Activated effector memory CD4-positive, alpha-beta T cell treated with Interleukin-2 at 50 U/mL for 16 hours (primary cell): Measurements from ENCODE around the gene QPRT.
"Not testable (repeated sequence)": the region's sequence is repeated elsewhere in the genome, so short reads cannot be mapped to it uniquely, and the experiment has no call there.

ENCODE experiments used
- DNase-seq: peaks from one replicate; pipeline ENCODE4 v3.0.0-alpha.2; 2020

QPRT gene

DNA sequence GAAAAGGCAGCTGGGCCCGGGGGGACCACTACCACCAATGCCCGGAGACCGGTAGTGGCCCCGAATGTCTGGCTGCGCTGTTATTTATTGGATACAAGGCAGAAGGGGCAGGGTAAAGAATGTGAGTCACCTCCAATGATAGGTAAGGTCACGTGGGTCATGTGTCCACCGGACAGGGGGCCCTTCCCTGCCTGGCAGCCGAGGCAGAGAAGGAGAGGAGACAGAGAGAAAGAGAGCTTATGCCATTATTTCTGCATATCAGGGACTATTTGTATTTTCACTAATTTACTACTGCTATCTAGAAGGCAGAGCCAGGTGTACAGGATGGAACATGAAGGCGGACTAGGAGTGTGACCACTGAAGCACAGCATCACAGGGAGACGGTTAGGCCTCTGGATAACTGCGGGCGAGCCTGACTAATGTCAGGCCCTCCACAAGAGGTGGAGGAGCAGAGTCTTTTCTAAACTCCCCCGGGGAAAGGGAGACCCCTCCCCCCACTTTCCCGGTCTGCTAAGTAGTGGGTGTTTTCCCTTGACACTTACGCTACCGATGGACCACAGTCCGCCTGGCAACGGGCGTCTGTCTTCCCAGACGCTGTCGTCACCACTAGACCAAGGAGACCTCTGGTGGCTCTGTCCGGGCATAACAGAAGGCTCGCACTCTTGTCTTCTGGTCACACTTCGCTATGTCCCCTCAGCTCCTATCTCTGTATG, 42.3 kb downstream of the QPRT start:
- not testable (repeated sequence) for DNase-seq

- no peak for DNase-seq
These were observed 47.9 kb downstream of the QPRT start for GRCh38 chr16:29726845-29727377.

DNA sequence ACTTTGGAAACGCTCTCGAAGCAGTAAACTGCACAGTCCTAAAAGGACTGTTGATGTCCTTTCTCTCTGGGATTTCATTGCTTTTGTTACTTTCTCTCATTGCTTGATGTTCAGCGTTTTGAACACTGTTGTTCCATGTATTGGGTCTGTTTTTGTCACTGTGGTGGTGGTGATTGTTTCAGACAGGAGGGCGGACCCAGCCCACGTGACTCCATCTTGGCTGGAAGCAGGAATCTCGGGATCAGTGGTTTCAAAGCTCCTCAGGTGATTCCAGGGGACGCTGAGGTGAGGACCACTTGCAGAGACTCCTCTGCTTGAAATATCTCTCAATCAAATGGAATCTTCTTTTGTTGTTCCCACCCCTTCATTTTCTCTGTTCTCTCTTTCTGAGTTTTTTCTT, 48.5 kb downstream of the QPRT start:
- DNase-seq = no peak

DNA sequence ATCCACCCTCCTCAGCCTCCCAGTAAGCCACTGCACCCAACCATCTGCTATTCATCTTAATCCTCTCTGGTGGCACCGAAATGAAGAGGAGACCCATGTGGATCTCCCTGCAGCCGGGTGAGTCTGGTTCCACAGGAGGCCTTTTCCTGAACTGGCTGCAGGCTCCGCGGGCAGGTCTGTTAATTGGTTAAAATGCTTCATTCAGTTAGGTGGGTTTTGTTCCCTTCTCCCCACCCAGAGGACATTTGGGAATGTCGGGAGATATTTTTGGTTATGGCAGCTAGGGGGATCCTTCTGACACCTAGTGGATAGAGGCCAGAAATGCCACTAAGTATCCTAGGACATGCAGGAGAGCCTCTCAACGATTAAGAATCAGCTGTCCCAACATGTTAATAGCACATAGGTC, 50.1 kb downstream of the QPRT start:
- no peak for DNase-seq

- no peak for DNase-seq
These were observed 51.7 kb downstream of the QPRT start for GRCh38 chr16:29730649-29731048.

DNA sequence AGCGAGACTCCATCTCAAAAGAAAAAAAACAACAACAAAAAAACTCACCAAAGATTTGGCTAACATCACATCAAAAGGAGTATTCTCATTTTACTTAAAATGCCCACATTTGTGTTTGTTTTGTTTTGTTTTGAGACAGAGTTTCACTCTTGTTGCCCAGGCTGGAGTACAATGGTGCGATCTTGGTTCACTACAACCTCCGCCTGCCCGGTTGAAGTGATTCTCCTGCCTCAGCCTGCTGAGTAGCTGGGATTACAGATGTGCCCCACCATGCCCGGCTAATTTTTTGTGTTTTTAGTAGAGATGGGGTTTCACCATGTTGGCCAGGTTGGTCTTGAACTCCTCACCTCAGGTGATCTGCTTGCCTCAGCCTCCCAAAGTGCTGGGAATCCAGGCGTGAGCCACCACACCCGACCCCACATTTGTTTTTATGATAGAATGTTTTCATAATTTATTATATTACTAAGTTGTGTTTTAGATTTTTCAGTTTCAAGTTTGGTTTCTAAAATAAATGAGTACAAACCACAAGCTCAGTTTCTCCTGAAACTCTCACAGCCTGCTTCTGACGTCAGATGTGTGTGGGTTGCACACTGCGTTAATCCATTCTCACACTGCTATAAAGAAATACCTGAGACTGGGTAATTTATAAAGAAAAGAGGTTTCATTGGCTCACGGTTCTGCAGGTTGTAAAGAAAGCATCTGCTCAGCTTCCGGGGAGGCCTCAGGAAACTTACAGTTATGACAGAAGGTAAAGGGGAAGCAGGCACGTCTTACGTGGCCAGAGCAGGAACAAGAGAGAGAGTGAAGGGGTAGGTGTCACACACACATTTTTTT, 53.0 kb downstream of the QPRT start:
- not testable (repeated sequence) for DNase-seq

DNA sequence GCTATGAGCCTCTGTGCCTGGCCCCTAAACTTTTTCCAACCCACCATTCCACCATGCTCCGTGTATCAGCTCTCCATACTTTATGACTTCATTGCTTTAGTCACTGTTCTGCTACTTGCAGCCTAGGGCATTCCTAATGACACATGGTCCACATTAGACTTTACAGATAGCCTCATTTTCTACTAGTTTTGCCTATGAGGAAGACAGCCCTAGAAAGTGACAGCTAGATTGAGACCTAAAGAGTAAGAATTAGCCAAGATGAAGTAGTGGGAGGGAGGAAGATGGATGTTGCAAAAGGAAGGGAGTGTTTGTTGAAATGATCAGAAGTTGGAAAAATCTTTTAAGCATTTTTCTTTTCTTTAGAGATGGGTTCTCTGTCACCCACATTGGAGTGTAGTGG, 55.8 kb downstream of the QPRT start:
- no peak for DNase-seq

- no peak for DNase-seq
These were observed 57.1 kb downstream of the QPRT start for GRCh38 chr16:29736112-29736511.

DNA sequence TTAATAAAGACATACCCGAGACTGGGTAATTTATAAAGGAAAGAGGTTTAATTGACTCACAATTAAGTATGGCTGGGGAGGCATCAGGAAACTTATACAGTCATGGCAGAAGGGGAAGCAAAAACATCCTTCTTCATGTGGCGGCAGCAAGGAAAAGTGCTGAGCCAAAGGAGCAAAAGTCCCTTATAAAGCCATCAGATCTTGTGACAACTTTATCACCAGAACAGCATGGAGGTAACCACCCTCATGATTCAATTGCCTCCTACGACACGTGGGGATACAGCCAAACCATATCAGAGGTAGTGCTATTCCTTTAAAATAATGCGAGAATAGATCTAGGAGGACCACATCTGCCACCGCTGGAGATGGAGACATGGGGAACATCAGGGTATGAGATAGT, 57.8 kb downstream of the QPRT start:
- no peak for DNase-seq

GRCh38 chr16:29737713-29738112, 58.7 kb downstream of the QPRT start:
- DNase-seq = no peak

GRCh38 chr16:29738514-29738913, 59.5 kb downstream of the QPRT start:
- DNase-seq = peak; percentile 32

- not testable (repeated sequence) for DNase-seq
These were observed 61.1 kb downstream of the QPRT start for GRCh38 chr16:29739927-29740629.

- not testable (repeated sequence) for DNase-seq
These were observed 61.6 kb downstream of the QPRT start for GRCh38 chr16:29740630-29741015.

DNA sequence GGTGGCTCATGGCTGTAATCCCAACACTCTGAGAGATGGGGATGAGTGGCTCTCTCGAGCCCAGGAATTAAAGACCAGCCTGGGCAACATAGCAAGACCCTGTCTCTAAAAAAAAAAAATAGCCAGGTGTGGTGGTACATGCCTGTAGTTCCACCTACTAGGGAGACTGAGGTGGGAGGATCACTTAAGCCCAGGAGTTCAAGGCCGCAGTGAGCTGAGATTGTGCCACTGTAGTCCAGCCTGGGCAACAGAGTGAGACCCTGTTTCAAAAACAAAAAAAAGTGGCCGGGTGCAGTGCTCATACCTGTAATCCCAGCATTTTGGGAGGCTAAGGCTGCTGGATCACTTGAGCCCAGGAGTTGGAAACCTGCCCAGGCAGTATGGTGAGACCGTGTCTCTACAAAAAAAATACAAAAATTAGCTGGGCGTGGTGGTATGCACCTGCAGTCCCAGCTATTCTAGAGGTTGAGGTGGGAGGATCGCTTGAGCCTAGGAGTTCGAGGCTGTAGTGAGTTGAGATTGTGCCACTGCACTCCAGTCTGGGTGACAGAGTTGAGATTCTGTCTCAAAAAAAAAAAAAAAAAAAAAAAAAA, 63.8 kb downstream of the QPRT start:
- DNase-seq = no peak

- DNase-seq = no peak
These were observed 64.5 kb downstream of the QPRT start for GRCh38 chr16:29743475-29743826.

DNA sequence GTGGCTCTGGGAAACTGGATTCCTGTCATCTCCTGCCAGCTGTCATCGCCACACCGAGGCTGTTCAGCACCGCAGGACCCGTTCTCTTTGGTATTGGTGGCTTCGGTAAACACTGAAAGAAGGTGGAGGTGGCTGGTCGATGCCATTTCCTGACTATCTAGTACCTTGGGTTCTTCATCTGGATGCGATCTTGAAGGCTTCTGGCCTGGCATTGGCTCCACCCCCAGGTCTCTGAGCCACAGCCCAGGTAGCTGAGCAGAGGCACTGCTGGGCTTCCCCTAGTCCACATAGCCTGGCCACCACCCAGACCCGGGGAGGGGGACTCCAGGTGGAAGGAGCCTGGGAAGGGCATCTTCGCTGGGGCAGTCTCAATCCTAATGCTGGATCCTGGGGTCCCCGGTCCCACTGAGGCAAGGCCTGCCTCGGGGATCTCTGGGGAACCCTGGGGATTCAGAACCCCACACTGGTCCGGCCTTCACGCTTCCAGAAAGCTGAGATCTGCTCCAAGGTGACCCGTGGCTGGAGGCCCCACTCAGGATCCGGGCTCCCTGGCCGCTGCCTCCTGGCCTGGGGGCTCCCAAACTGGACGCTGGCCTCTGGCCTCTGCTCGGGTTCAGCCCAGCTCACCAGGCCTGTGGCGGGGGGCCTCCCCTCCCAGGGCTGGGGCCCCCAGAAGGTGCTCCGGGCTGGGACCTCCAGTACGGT, 65.0 kb downstream of the QPRT start:
- DNase-seq = peak; percentile 26

DNA sequence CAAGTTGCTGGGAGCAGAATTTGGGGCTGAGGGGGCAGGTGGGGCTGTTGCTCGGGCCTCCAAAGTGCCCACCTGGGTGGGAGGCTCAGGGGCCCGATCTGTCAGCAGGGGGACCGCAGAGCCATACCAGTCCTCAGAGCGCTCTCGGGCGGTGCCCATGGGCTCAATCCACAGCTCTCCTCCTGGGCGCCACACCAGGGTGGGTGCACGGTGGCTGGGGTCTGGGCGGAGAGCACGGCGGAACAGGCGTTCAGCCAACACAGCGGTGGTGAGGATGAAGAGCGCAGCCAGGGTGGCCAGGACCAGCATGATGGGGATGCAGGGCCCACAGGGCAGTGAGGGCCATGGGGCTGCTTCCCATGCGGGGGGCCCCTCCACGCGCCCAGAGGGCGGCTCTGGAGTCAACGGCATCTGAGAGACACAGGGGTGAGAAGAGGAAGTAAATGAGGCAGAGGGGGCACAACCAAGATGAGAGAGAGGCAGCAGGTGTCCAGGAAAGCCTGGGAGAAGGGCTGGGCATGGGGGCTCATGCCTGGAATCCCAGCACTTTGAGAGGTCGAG, 65.6 kb downstream of the QPRT start:
- no peak for DNase-seq

- peak; percentile 46 for DNase-seq
These were observed 66.3 kb downstream of the QPRT start for GRCh38 chr16:29745121-29745852.

DNA sequence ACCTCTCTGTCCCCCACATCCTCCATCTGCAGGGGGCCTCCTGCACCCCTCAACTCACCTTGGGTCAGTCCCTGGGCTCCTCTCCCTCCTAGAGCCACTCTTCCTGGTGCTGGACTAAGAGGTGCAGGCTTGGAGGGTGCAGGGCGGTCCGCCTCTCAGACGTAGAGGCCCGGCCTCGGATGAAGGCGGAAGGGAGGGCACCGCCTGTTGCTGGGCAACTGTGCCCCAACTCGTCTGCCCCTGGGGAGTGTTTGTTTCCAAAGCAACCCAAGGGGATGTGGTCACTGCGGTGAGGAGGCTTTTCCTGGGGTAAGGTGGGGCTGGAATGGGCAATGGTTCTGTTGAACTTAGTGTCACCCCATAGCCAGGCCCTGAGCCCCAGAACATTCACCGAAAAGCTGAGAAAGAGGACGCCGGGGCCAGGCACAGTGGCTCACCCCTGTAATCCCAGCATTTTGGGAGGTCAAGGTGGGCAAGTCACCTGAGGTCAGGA, 66.9 kb downstream of the QPRT start, which contains the start of gene C16orf54:
TSS of gene C16orf54 (minus strand) at position 138 of the 493 bp plus-strand sequence. CDS start 1,039 bp downstream, outside the sequence.
- DNase-seq = peak; percentile 92

DNA sequence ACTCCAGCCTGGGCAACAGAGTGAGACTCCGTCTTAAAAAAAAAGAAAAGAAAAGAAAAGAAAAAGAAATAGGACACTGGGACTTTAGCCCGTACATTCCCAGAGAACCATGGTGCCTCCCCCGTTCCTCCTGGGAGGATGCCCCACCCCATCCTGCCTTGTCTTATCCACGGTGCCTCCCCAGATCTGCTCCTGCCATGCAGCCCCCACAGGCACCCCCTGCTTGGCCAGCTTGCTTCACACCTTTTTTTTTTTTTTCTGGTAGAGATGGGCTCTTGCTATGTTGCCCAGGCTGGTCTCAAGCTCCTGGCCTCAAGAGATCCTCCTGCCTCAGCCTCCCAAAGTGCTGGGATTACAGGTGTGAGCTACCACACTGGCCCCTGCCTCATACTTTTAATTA, 67.5 kb downstream of the QPRT start:
- DNase-seq = not testable (repeated sequence)
